GM19023 (cell line): ENCODE data around the gene IGFL2.
"Not testable (repeated sequence)": the region's sequence is repeated elsewhere in the genome, so short reads cannot be mapped to it uniquely, and the experiment has no call there.

ENCODE experiments used
- ATAC-seq: cut with Tn5 transposase; IDR thresholded peaks from one replicate; pipeline ENCODE4 v1.9.1; 2021; ENCODE audit warnings: mild to moderate bottlenecking, moderate library complexity; ENCODE audit not compliant: unreplicated experiment

Gene IGFL2

GRCh38 chr19:46147791-46148288 lies at the start of gene IGFL2:
TSS of gene IGFL2 (plus strand) at chr19:46148238. CDS start at chr19:46148279, 41 bp downstream.
- no peak for ATAC-seq

GRCh38 chr19:46100344-46100743 lies 47.7 kb upstream of the IGFL2 start:
- ATAC-seq: no peak

- ATAC-seq: no peak
Measured at GRCh38 chr19:46101293-46101692, 46.7 kb upstream of the IGFL2 start.

DNA sequence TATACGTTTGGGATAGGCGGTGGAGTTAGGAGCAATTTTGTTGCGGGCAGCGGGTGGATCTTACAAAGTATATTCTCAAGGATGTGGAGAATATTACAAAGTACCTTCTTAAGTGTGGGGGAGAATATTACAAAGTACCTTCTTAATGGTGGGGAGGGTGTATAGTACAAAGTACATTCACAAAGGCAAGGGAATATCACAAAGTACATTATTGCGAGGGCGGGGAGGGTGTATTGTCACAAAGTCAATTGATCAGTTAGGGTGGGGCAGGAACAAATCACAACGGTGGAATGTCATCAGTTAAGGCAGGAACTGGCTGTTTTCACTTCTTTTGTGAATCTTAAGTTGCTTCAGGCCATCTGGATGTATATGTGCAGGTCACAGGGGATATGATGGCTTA lies 45.7 kb upstream of the IGFL2 start:
- not testable (repeated sequence) for ATAC-seq

- no peak for ATAC-seq
Measured at GRCh38 chr19:46107371-46107770, 40.7 kb upstream of the IGFL2 start.

DNA sequence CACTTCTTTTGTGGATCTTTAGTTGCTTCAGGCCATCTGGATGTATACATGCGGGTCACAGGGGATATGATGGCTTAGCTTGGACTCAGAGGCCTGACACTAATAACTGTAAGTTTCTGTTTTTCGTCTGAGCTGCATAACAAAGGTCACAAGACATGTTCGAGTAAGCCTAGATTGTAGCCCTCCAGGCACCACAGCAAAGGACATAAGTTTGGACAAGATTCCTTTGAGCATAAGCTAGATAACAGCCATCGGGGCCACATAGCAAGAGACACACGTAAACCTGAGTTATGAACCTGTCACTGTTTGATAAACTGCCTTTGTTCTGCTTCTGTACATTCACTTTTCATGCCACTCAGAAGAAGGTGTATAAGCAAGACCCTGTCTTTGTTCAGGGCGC lies 38.2 kb upstream of the IGFL2 start:
- ATAC-seq: no peak

GRCh38 chr19:46111376-46111775 lies 36.7 kb upstream of the IGFL2 start:
- ATAC-seq: no peak

DNA sequence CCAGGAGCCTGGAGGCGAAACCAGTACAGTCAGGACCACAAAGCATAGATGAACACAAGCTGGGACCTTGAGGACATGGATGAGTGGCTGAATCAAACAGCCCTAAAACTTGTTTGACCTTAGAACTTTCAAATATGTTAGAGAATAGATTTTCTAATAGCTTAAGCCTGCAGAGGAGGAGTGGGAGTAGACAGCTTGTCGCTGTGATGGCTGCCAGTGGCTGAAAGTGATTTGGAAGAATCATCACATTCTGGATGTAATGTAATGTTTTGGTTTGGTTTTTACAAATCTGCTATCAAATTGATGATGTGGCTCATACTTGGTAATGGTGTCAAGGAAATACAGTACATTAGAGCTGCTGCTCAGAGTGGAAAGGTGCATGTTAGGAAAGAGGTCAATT lies 35.5 kb upstream of the IGFL2 start:
- ATAC-seq: no peak

DNA sequence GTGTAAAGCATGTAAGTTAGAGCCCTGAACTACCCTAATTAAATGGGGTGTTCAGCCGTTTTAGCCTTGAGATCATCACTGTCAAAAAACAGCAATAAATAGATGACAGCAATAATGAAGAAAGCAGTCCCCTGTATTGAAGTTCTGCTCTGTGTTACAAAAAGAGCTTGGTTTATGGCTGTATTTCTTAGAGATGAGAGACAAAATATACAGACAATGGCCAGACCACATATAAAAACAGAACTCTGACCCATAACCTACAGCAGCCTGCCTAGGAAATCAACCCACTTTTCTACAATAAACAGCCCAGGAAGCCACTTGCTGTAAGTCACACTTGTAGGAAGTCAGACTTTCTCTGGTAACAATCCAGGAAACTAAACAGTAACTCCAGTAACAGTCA lies 34.3 kb upstream of the IGFL2 start:
- ATAC-seq: no peak

GRCh38 chr19:46115396-46116106 lies 32.5 kb upstream of the IGFL2 start:
- ATAC-seq: no peak

- no peak for ATAC-seq
Measured at GRCh38 chr19:46116121-46116520, 31.9 kb upstream of the IGFL2 start.

DNA sequence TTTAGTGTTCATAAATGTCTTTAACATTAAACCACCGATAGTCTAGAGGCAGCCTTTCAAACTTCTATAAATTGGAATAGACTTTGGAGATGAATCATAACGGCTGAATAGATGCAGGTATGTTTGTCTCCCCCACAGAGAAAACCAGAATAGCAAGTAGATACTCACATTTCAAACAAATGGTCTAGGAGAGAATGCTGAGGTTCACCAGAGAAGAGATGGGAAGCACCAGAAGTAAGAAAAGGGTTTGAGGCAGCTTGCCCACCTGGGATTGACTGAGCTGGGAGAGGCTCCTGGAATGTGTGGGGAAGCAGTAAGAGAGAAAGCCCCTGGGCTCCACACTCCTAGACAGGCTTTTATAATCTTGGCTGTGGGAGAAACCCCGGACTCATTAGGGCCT lies 29.9 kb upstream of the IGFL2 start:
- no peak for ATAC-seq

DNA sequence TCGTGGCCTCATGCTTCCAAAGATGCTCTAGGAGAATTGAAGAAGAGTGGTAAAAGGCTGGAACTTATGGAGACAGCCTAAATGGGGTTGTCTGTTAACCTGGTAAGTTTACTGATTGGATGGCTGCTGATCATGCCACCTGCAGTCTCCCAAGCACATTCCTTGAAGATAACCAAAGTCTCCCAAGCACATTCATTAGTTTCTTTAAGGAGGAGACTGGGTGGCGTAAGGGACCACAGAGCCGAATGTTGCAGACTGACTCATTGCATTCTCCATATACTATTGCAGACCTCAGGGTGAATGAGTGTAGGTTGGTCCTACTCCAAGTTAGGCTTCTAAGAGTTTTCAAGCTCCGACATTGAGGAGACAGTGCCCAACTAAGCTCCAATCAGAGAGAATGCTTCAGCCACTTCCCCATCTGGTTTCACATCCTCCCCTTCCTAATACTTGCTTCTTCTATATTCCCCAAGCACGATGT lies 23.4 kb upstream of the IGFL2 start, which contains the start of gene IGFL3:
IGFL3 (minus strand) TSS at position 51 of the 478 bp plus-strand sequence; CDS start at position 12, 39 bp downstream.
- no peak for ATAC-seq

DNA sequence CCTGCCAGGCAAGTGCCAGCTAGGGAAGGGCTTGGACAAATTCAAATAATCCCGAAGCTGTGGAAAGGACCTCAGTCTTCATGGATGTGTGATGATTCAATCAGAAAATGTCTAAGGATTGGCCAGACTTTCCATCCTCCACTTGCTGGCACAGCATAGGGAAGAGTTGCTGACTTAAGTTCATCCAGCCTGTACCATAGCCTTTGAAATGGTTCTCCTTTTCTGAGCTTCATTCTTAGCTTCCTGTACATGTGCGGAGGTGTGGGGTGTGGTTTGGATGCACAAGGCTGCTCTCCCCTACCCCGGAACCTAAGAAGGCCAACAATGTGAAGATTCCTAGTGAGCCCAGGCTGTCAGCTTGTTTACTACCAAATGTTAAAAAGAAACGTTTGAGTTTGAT lies 22.6 kb upstream of the IGFL2 start:
- no peak for ATAC-seq

DNA sequence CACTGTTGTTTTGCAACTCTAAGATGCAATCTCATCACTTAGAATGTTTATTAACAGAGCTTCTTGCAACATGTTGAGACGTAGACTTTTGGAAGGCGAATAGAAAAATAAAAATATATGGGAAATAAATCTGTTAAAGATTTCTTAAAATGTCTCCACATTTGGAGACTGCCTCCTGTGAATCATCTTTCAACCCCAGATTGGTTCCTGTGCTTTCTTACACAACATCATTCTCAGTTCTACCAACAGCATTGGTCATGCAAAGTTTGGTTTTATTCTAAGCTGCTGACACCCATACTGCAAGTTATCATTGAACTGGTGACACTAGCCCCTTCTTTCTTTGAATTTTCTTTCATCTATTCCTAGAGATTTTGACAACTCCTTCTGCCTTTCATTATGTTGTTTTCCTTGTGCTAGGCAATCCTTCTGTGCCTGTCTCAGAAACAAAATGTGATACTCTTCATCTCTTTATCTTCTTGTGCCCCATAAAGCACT lies 21.9 kb upstream of the IGFL2 start:
- ATAC-seq: no peak

DNA sequence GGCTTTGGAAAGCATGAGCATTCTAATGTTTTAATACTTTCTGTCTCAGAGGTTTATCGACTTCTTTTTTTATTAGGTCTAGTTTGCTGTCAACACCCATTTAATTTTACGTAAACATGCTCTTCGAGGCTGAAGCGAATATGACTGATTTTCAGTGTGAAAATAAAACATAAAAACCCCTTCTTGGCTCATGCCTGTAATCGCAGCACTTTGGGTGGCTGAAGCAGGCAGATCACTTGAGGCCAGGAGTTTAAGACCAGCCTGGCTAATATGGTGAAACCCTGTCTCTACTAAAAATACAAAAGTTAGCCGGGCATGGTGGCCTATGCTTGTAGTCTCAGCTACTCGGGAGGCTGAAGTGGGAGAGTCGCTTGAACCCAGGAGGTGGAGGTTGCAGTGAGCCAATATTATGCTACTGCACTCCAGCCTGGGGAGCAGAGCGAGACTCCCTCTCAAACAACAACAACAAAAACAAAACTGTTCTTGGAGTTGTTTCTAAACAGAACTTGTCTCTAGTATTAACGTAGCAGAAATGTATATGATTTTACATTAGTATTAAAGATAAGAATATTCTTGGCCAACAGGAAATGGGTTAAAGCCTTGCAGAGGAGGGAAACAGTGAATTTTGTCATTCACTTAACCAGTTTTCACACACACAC lies 16.4 kb upstream of the IGFL2 start:
- no peak for ATAC-seq

DNA sequence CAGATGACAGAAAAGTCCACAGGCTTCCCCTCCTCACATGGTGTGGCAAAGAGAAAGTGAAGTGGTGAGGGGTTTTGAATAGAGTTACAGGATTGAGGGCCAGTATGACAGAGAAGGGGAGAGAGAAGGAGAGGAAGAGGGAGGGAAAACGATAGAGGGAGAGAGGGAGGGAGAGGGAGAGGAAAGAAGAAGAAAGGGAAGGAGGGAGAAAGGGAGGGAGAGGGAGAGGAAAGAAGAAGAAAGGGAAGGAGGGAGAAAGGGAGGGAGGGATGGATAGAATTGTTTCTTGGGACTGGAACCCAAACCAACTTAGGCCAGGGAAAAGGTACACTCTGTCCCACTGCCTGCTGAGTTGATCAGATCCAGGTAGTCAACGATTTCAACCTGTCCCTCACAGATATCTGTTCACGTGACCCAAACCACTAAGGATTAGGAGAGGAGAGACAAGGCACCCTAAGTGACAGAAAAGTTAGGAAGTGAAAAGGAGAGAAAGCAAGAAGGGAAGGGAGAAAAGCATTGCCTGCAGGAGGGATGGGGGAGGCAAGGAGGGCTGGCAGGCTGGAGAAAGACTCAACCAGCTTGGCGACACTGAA lies 15.4 kb upstream of the IGFL2 start:
- no peak for ATAC-seq

- no peak for ATAC-seq
Measured at GRCh38 chr19:46133101-46133627, 14.9 kb upstream of the IGFL2 start.

DNA sequence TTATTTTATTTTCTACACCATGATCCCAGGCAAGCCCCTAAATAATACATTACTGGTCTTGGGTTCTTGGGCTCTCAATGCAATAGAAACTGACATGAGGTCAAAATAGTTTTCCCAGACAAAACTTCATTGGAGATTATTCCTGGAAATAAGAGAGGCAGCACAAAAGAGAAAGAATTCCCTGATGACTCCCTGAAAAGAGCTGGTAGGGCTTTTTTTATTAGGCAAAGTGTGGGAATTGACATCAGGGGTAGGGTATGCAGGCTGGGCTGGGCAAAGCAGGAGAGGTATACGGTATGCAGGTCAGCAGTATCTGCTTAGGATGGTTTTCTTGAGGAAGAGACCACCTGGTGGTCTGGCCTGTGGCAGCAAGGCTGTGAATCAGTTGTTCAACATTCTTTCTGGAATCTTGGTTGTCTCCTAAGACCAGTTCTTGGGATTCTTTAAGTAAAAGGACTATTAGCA lies 14.2 kb upstream of the IGFL2 start:
- no peak for ATAC-seq

GRCh38 chr19:46134527-46134926 lies 13.5 kb upstream of the IGFL2 start:
- ATAC-seq: no peak

DNA sequence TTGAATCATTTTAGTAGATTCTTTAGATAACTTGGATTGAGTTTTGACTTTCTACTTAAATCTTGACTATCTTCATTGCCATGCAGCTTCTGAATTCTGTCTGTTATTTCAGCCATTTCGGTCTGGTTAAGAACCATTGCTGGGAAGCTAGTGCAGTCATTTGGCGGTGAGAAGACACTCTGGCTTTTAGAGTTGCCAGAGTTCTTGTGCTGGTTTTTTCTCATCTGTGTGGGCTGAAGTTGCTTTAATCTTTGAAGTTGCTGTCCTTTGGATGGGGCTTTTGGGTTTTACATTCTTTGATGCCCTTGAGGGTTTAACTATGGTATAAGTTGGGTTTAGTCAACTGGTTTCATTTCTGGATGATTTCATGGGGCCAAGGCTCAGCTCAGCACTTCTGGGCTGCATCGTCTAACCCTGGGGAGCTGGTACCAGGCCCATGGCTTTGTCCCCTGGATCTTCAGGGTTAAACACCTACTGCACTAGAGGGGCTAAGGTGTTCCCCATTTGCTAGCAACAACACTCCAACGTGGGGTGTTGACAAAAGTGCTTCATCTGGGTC lies 10.0 kb upstream of the IGFL2 start:
- ATAC-seq: no peak
